Activated T-cell treated with anti-CD3 and anti-CD28 coated beads, Interleukin-2, amount 50 U/mL, for 24 hours (primary cell): ENCODE data around the gene FRAS1.

ENCODE experiments used
- DNase-seq: peaks from one replicate; pipeline ENCODE4 v3.0.0-alpha.2; 2020
- H3K27ac Mint-ChIP-seq: 2 replicates; pipeline ENCODE4 v1.8.0; 2020; ENCODE audit warnings: mild to moderate bottlenecking, mixed read lengths
- H3K27me3 Mint-ChIP-seq: 2 replicates; pipeline ENCODE4 v1.8.0; 2020; ENCODE audit warnings: mixed read lengths
- H3K36me3 Mint-ChIP-seq: 2 replicates; pipeline ENCODE4 v1.8.0; 2020; ENCODE audit warnings: low read depth, mixed read lengths
- H3K4me1 Mint-ChIP-seq: 2 replicates; pipeline ENCODE4 v1.8.0; 2020; ENCODE audit warnings: low read depth, mixed read lengths
- H3K4me3 Mint-ChIP-seq: 2 replicates; pipeline ENCODE4 v1.8.0; 2020; ENCODE audit warnings: mild to moderate bottlenecking, moderate library complexity, mixed read lengths
- H3K9me3 Mint-ChIP-seq: 2 replicates; pipeline ENCODE4 v1.8.0; 2020; ENCODE audit warnings: mixed read lengths

The FRAS1 gene

GRCh38 chr4:78553043-78553396 is 495.9 kb downstream of the FRAS1 start:
- no peak for DNase-seq
- H3K36me3 Mint-ChIP-seq = no peaks in the 10 kb centered on the region
- no peak overlapping the region for H3K4me3 Mint-ChIP-seq
- no peak overlapping the region for H3K27ac Mint-ChIP-seq
- no peaks in the 10 kb centered on the region for H3K9me3 Mint-ChIP-seq
- peaks cover 42% of the 10 kb centered on the region for H3K27me3 Mint-ChIP-seq
- peaks cover 9% of the 10 kb centered on the region for H3K4me1 Mint-ChIP-seq

- no peak overlapping the region for H3K4me3 Mint-ChIP-seq
- no peak for DNase-seq
- peaks cover 42% of the 10 kb centered on the region for H3K27me3 Mint-ChIP-seq
- H3K36me3 Mint-ChIP-seq = no peaks in the 10 kb centered on the region
- no peak overlapping the region for H3K27ac Mint-ChIP-seq
- no peaks in the 10 kb centered on the region for H3K9me3 Mint-ChIP-seq
- peaks cover 9% of the 10 kb centered on the region for H3K4me1 Mint-ChIP-seq
These were observed 496.5 kb downstream of the FRAS1 start for GRCh38 chr4:78553529-78554060.

DNA sequence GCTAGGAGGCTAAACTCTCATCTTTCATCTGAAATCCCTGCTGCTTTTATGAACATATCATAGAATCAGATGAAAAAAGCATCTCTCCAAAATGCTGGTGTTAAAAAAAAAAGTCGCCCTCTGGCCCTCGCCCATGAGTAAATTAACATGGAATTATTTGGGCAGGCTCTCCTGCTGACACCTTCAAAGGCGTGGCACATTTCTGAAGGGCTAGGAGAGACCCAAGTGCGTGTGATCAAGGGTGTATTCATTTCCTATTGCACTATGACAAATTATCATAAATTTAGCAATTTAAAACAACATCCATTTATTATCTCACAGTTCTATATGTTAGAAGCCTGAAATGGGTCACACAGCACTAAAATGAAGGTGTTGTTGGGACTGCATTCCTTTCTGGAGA is 499.5 kb downstream of the FRAS1 start:
- Mint-ChIP-seq H3K27me3 (peaks cover 29% of the 10 kb centered on the region), H3K4me1 (peaks cover 5% of the 10 kb centered on the region), H3K4me3 (no peak overlapping the region), H3K36me3 (no peaks in the 10 kb centered on the region), H3K9me3 (no peaks in the 10 kb centered on the region), H3K27ac (no peak overlapping the region)
- DNase-seq = no peak

- no peaks in the 10 kb centered on the region for H3K9me3 Mint-ChIP-seq
- H3K27me3 Mint-ChIP-seq = peaks cover 33% of the 10 kb centered on the region
- no peaks in the 10 kb centered on the region for H3K36me3 Mint-ChIP-seq
- no peak for DNase-seq
- no peak overlapping the region for H3K27ac Mint-ChIP-seq
- H3K4me3 Mint-ChIP-seq = no peak overlapping the region
- no peaks in the 10 kb centered on the region for H3K4me1 Mint-ChIP-seq
These were observed 500.7 kb downstream of the FRAS1 start for GRCh38 chr4:78557841-78558240.

GRCh38 chr4:78558410-78558809 is 501.3 kb downstream of the FRAS1 start:
- Mint-ChIP-seq H3K9me3 (no peaks in the 10 kb centered on the region), H3K27ac (no peak overlapping the region), H3K27me3 (peaks cover 30% of the 10 kb centered on the region), H3K4me1 (no peaks in the 10 kb centered on the region), H3K36me3 (no peaks in the 10 kb centered on the region), H3K4me3 (no peak overlapping the region)
- DNase-seq = no peak

DNA sequence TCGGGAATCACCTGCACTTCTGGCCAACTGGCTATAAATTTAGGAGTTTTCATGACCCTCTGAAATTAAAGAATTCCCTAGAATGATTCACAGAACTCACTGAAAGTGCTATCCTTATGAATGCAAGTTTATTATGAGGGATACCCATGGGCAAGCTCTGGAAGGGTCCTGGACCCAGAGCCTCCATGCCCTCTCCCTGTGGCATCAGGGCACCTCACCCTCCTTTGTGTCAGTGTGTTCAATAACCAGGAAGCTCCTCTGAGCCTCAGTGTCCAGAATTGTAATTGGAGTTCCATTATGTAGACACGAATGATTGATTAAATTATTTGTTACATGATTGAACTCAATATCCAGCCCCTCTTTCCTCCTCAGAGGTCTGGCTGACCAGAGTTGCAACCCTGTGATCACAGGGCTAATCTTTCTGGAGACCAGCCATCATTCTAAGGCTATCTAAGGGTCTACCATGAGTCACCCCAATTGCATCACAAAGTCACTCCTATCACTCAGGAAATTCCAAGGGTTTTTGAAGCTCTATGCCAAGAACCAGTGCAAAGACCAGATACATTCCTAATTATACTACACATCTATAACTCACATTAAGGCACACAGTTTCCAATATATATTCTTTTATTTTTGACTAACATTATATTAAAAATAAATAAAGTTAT is 503.3 kb downstream of the FRAS1 start:
- no peaks in the 10 kb centered on the region for H3K4me1 Mint-ChIP-seq
- H3K36me3 Mint-ChIP-seq = no peaks in the 10 kb centered on the region
- no peak for DNase-seq
- H3K9me3 Mint-ChIP-seq = no peaks in the 10 kb centered on the region
- H3K4me3 Mint-ChIP-seq = no peak overlapping the region
- H3K27ac Mint-ChIP-seq = no peak overlapping the region
- H3K27me3 Mint-ChIP-seq = peaks cover 20% of the 10 kb centered on the region

GRCh38 chr4:78561677-78562076 is 504.6 kb downstream of the FRAS1 start:
- peaks cover 20% of the 10 kb centered on the region for H3K27me3 Mint-ChIP-seq
- H3K4me1 Mint-ChIP-seq = no peaks in the 10 kb centered on the region
- DNase-seq = no peak
- no peaks in the 10 kb centered on the region for H3K36me3 Mint-ChIP-seq
- no peak overlapping the region for H3K4me3 Mint-ChIP-seq
- no peaks in the 10 kb centered on the region for H3K9me3 Mint-ChIP-seq
- H3K27ac Mint-ChIP-seq = no peak overlapping the region

GRCh38 chr4:78562687-78563086 is 505.6 kb downstream of the FRAS1 start:
- DNase-seq = no peak
- no peak overlapping the region for H3K27ac Mint-ChIP-seq
- peaks cover 20% of the 10 kb centered on the region for H3K27me3 Mint-ChIP-seq
- no peaks in the 10 kb centered on the region for H3K4me1 Mint-ChIP-seq
- H3K36me3 Mint-ChIP-seq = no peaks in the 10 kb centered on the region
- no peaks in the 10 kb centered on the region for H3K9me3 Mint-ChIP-seq
- H3K4me3 Mint-ChIP-seq = no peak overlapping the region

GRCh38 chr4:78565971-78566372 is 508.8 kb downstream of the FRAS1 start:
- Mint-ChIP-seq H3K36me3 (no peaks in the 10 kb centered on the region), H3K27ac (no peak overlapping the region), H3K27me3 (peaks cover 19% of the 10 kb centered on the region), H3K4me3 (no peak overlapping the region), H3K9me3 (no peaks in the 10 kb centered on the region), H3K4me1 (no peaks in the 10 kb centered on the region)
- DNase-seq = no peak

DNA sequence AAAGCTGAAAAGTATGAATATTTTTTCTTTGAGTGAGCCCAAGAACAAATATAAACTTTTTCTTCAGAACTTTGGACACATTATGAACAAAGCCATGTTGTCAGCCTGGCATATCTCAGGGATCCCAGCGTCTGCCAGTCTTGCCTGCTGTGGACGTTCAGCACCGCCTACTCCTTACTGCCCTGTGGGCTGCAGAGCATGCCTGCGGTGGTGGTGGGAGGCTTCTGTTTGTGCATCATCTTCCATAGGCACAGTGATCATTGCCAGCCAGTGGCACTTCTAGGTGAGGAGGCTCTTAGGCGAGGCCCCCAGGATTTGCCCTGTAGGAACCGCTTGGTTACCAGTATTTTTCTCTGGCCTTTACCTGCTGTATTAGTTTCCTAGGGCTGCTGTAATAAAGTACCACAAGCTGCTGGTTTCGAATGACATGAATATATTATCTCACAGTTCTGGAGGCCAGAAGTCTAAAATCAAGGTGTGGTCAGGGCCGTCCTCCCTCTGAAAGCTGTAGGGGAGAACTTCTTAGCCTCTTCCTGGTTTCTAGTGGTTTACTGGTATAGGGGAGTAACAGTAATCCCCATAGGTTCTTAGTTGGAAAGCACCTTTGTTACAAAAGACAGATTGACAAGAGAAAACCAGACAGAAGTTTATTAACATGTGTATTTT is 509.8 kb downstream of the FRAS1 start:
- H3K27ac Mint-ChIP-seq = no peak overlapping the region
- H3K27me3 Mint-ChIP-seq = peaks cover 12% of the 10 kb centered on the region
- H3K9me3 Mint-ChIP-seq = no peaks in the 10 kb centered on the region
- H3K4me1 Mint-ChIP-seq = no peaks in the 10 kb centered on the region
- DNase-seq = no peak
- no peaks in the 10 kb centered on the region for H3K36me3 Mint-ChIP-seq
- H3K4me3 Mint-ChIP-seq = no peak overlapping the region

DNA sequence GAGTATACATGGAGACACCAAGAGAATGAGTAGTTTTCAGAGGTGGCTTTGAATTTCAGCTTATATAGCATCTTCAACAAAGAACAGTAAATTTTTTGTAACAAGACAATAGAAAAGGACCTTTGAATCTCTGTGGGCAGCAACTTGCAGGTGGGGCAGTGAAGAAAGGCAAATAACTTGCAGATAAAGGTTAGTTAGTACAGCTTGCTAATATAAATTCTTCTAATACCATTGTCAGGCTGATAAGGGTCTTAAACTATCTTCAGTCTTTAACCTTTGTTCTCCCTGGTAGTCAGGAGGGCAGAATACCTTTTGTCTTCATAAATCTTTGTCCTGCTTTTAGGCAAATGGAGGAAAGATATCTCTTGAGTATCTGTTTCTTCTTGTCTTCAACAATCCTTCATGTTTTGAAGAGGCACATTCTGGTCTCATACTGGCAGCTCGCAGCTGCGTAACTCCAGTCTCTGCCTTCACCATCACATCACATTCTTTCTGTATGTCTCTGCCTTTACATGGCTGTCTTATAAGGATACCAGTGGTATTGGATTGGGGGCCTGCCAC is 510.5 kb downstream of the FRAS1 start:
- no peak overlapping the region for H3K27ac Mint-ChIP-seq
- no peaks in the 10 kb centered on the region for H3K4me1 Mint-ChIP-seq
- H3K4me3 Mint-ChIP-seq = no peak overlapping the region
- no peaks in the 10 kb centered on the region for H3K36me3 Mint-ChIP-seq
- no peak for DNase-seq
- H3K9me3 Mint-ChIP-seq = no peaks in the 10 kb centered on the region
- H3K27me3 Mint-ChIP-seq = peaks cover 11% of the 10 kb centered on the region

GRCh38 chr4:78568640-78569305 is 511.6 kb downstream of the FRAS1 start:
- Mint-ChIP-seq H3K27me3 (peaks cover 7% of the 10 kb centered on the region), H3K9me3 (no peaks in the 10 kb centered on the region), H3K27ac (no peak overlapping the region), H3K4me1 (no peaks in the 10 kb centered on the region), H3K36me3 (no peaks in the 10 kb centered on the region), H3K4me3 (no peak overlapping the region)
- DNase-seq = no peak

GRCh38 chr4:78569306-78569821 is 512.2 kb downstream of the FRAS1 start:
- DNase-seq = no peak
- no peak overlapping the region for H3K4me3 Mint-ChIP-seq
- H3K36me3 Mint-ChIP-seq = no peaks in the 10 kb centered on the region
- H3K4me1 Mint-ChIP-seq = no peaks in the 10 kb centered on the region
- no peak overlapping the region for H3K27ac Mint-ChIP-seq
- peaks cover 7% of the 10 kb centered on the region for H3K27me3 Mint-ChIP-seq
- H3K9me3 Mint-ChIP-seq = no peaks in the 10 kb centered on the region

- H3K36me3 Mint-ChIP-seq = no peaks in the 10 kb centered on the region
- no peak for DNase-seq
- no peaks in the 10 kb centered on the region for H3K4me1 Mint-ChIP-seq
- no peak overlapping the region for H3K4me3 Mint-ChIP-seq
- no peak overlapping the region for H3K27ac Mint-ChIP-seq
- no peaks in the 10 kb centered on the region for H3K9me3 Mint-ChIP-seq
- peaks cover 7% of the 10 kb centered on the region for H3K27me3 Mint-ChIP-seq
These were observed 513.0 kb downstream of the FRAS1 start for GRCh38 chr4:78570117-78570516.

- Mint-ChIP-seq H3K27ac (no peak overlapping the region), H3K4me3 (no peak overlapping the region), H3K9me3 (no peaks in the 10 kb centered on the region), H3K27me3 (peaks cover 7% of the 10 kb centered on the region), H3K4me1 (no peaks in the 10 kb centered on the region), H3K36me3 (no peaks in the 10 kb centered on the region)
- no peak for DNase-seq
These were observed 514.7 kb downstream of the FRAS1 start for GRCh38 chr4:78571804-78572203.
